Measurements from ENCODE around the gene EXT2. TPM values are rescaled to one million over a fixed set of nuclear protein-coding genes. Genes with fewer than 3 reads are reported as not detected.

Gene EXT2
- total and polyA plus RNA-seq, 3 donors from 2014 or later, result 47.5 to 71.2 (median 60.9) TPM

DNA sequence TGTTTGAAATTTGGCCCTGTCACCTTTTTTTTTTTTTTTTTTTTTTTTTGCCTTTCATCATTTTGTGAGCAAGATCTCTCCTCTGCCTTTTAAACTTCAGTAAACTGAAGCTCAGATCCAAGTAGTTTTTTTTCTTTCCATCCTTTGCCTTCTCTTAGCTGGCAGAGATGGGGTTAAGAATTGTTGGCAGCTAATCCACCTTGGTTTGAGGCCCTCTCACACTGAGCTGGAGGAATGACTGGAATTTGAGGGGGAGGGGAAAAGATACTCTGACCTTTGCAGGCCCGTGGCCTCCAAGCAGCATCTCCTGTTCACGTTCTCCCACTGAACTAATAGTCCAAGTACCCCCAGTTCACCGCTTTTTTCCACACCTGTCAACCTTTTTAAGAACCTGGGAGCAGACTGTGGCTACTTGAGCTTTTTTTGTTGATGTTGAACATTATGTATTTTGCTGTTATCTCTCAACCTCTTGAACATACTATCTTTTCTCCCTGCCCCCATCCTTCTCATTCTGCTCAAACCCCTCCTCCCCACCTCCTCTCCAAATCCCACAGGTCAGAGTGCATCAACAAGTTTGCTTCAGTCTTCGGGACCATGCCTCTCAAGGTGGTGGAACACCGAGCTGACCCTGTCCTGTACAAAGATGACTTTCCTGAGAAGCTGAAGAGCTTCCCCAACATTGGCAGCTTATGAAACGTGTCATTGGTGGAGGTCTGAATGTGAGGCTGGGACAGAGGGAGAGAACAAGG, 148.3 kb downstream of the EXT2 start:
- H3K27me3 ChIP-seq, result no peaks in the 10 kb centered on the region
- no peak overlapping the region for H3K27ac ChIP-seq
- H3K36me3 ChIP-seq (ENCODE audit: low read depth, missing control alignments), result no peaks in the 10 kb centered on the region
- peaks cover 16% of the 10 kb centered on the region for H3K4me1 ChIP-seq
- TF ChIP-seq, protein P1, sequence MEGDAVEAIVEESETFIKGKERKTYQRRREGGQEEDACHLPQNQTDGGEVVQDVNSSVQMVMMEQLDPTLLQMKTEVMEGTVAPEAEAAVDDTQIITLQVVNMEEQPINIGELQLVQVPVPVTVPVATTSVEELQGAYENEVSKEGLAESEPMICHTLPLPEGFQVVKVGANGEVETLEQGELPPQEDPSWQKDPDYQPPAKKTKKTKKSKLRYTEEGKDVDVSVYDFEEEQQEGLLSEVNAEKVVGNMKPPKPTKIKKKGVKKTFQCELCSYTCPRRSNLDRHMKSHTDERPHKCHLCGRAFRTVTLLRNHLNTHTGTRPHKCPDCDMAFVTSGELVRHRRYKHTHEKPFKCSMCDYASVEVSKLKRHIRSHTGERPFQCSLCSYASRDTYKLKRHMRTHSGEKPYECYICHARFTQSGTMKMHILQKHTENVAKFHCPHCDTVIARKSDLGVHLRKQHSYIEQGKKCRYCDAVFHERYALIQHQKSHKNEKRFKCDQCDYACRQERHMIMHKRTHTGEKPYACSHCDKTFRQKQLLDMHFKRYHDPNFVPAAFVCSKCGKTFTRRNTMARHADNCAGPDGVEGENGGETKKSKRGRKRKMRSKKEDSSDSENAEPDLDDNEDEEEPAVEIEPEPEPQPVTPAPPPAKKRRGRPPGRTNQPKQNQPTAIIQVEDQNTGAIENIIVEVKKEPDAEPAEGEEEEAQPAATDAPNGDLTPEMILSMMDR (IDR thresholded peaks at IDR 0.05), result no peak
- TF ChIP-seq POLR2A (IDR thresholded peaks at IDR 0.05), result no peak
- no peak for DNase-seq
- H3K4me3 ChIP-seq, result no peak overlapping the region
- H3K9me3 ChIP-seq, result no peaks in the 10 kb centered on the region
- WGBS, 2 donors, result 53 to 55% methylated on average over 6 of the region's 6 CpGs
- intact Hi-C loops (cut with DNase I; ENCODE audit: low total_unique reads), result no loop called here

GRCh38 chr11:44244639-44245310, 149.3 kb downstream of the EXT2 start:
- no peak for DNase-seq
- no peaks in the 10 kb centered on the region for H3K27me3 ChIP-seq
- H3K4me3 ChIP-seq, result no peak overlapping the region
- TF ChIP-seq POLR2A (IDR thresholded peaks at IDR 0.05), result no peak
- TF ChIP-seq, protein P1 (IDR thresholded peaks at IDR 0.05), result no peak
- no peaks in the 10 kb centered on the region for H3K36me3 ChIP-seq (ENCODE audit: low read depth, missing control alignments)
- H3K9me3 ChIP-seq, result no peaks in the 10 kb centered on the region
- peaks cover 16% of the 10 kb centered on the region for H3K4me1 ChIP-seq
- 92 to 94% methylated on average over 8 of the region's 8 CpGs for WGBS, 2 donors
- intact Hi-C loops (cut with DNase I; ENCODE audit: low total_unique reads), result no loop called here
- no peak overlapping the region for H3K27ac ChIP-seq

DNA sequence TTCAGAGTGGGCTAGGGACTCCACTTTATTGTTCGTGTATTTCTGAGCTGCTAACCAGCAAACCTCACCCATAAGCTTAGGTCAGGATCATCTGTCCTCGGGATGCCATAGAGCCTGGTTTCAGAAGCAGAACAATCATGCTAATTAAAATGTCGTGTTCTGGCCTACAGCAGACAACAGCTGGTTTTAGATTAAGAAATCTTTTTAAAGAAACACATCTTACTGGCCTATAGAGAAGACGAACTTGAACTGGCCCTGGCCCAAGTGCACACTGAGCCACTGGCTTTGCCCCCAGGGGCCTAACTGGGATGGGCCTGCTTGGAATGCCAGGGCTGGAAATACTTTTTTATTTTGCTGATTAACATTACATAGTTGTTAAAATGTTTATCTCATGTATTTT, 151.2 kb downstream of the EXT2 start:
- 34 to 45% methylated on average over 4 of the region's 4 CpGs for WGBS, 2 donors
- Histone ChIP-seq H3K27ac (no peak overlapping the region), H3K36me3 (ENCODE audit: low read depth, missing control alignments) (no peaks in the 10 kb centered on the region), H3K9me3 (no peaks in the 10 kb centered on the region), H3K4me1 (peaks cover 16% of the 10 kb centered on the region), H3K4me3 (no peak overlapping the region), H3K27me3 (no peaks in the 10 kb centered on the region)
- no peak for TF ChIP-seq POLR2A (IDR thresholded peaks at IDR 0.05)
- TF ChIP-seq, protein P1 (IDR thresholded peaks at IDR 0.05), result no peak
- DNase-seq, result no peak
- intact Hi-C loops (cut with DNase I; ENCODE audit: low total_unique reads), result no loop called here

GRCh38 chr11:44247508-44247907, 152.0 kb downstream of the EXT2 start:
- no peaks in the 10 kb centered on the region for H3K27me3 ChIP-seq
- DNase-seq, result no peak
- no peak overlapping the region for H3K27ac ChIP-seq
- TF ChIP-seq POLR2A (IDR thresholded peaks at IDR 0.05), result no peak
- TF ChIP-seq, protein P1 (IDR thresholded peaks at IDR 0.05), result no peak
- WGBS, 2 donors, result 56 to 67% methylated on average over 6 of the region's 6 CpGs
- H3K4me1 ChIP-seq, result peaks cover 16% of the 10 kb centered on the region
- no peak overlapping the region for H3K4me3 ChIP-seq
- H3K9me3 ChIP-seq, result no peaks in the 10 kb centered on the region
- H3K36me3 ChIP-seq (ENCODE audit: low read depth, missing control alignments), result no peaks in the 10 kb centered on the region
- intact Hi-C loops (cut with DNase I; ENCODE audit: low total_unique reads), result no loop called here

All from testis (tissue), 3 donors.